DMS 273 (cell line): ENCODE data around the gene ISG15.
"Not testable (repeated sequence)": the region's sequence is repeated elsewhere in the genome, so short reads cannot be mapped to it uniquely, and the experiment has no call there.

ENCODE experiments used
- DNase-seq: peaks from one replicate; lab custom pipeline; 2025; ENCODE audit not compliant: unreplicated experiment; lab: John Stamatoyannopoulos, UW

ISG15 gene

DNA sequence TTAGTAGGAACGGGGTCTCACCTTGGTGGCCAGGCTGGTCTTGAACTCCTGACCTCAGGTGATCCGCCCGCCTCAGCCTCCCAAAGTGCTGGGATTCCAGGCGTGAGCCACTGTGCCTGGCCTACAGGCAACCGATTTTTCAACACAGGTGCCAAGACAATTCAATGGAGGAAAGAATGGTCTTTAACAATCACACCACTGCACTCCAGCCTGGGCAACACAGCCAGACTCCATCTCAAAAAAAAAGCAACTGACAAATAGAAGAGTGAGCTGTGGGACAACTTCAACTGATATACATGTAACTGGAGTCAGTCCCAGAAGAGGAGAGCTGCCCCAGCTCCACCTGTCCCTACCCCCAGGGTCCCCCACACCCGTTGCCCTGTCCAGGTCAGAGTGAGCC is 18.8 kb upstream of the ISG15 start:
- DNase-seq: not testable (repeated sequence)

- no peak for DNase-seq
Measured at GRCh38 chr1:995665-996633, 17.3 kb upstream of the ISG15 start.

DNA sequence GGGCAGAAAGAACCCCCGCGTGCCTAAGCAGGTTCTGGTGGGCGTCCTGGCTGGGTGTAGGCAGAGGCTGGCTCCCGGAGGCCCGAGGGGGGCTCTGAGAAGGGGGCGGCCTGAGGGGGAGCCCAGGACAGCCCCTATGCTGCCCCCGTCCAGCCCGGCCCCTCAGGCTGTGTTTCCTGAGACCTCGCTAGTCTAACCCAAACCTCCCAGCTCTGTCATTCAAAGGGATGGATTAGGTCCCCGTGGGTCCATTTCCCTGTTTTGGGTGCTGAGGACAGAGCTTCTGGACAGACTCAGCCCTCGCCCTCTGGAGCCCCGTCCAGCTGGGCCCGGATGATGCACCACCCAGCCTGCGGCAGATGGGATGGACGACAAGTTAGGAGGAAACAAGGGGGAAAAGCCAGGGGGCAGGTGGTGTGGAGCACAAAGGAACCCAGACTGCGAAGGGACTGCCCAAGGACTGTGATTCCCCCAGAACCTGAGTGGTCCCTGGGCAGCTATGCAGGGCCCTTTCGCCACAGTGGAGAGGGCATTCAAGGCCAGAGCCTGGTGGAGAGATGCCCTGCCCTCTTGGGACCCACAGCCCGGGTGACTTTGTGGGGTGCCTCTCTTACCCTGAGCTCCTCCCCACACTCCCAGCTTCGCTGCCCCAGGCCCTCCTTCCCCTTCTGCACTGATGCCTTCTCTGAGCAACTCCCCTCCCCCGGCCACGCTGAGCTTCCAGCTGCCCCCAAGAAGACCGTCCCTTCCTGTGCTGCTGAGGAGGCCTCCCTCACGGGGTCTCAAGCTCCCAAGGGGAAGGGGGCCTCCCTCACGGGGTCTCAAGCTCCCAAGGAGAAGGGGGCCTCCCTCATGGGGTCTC is 16.2 kb upstream of the ISG15 start:
- peak; percentile 65 for DNase-seq

GRCh38 chr1:997713-997992 is 15.6 kb upstream of the ISG15 start:
- no peak for DNase-seq

DNA sequence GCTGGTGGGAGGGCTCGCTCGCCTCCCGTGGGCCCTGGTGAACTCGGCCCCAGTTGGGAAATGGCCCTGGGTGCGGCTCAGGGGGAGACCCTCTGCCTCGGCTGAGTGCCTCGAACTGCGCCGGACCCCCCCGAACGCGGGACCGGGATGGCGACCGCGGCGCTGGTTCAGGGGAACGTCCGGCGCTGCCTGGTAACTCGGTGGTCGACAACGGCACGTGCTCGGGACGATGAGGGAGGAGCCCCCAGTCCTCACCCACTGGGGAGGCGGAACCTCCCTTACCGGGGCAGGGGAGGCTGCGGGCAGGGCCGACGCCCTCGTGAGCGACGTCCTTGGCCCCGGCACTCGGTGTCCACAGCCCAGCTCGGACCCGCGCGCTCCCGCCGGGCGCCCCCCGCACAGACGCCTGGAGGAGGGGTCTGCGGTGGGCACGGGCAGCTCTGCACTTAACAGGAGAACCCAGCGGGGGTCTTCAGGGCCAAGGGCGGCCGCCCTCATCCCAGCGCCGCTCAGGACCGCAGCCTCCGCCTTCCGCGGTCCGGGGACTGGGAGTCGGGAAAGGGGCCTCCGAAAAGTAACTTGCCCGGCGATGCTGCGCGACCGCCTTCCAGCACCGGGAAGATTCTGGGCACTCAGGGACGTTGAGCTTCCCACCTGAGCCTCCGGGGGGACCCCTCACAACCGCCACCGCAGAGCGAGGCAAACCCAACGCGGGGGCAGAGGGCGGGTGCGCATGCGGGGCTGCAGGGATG is 15.1 kb upstream of the ISG15 start:
- DNase-seq: peak; percentile 78

- no peak for DNase-seq
Measured at GRCh38 chr1:998745-998994, 14.6 kb upstream of the ISG15 start.

- DNase-seq: peak; percentile 92
Measured at GRCh38 chr1:998995-999724, 14.1 kb upstream of the ISG15 start.

DNA sequence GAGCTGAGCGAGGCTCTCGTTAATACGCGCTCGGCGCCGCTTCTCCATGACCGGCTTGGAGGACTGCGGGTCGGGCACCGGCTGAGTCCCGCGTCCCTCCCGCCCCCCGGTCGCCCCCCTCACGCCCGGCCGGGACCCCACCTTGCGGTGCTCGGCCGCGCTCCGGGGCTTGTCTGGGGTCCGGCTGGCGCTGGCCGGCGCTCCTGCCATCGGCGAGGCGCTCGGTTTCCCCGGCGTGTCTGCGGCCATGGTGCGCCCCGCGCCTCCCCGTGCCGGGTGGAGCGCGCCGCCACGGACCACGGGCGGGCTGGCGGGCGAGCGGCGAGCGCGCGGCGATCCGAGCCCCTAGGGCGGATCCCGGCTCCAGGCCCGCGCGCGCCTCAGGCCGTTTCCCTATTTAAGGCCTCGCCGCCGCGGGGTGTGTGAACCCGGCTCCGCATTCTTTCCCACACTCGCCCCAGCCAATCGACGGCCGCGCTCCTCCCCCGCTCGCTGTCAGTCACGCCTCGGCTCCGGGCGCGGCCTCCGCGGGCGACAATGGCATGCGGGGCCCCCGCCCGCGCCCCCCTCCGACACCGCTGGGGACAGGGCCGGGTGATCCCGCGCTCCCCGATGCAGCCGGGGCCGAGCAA is 13.5 kb upstream of the ISG15 start, which contains the start of gene HES4:
HES4 (minus strand) TSS at position 373 of the 632 bp plus-strand sequence; CDS start at position 249, 124 bp downstream.
- peak; percentile 96 for DNase-seq

DNA sequence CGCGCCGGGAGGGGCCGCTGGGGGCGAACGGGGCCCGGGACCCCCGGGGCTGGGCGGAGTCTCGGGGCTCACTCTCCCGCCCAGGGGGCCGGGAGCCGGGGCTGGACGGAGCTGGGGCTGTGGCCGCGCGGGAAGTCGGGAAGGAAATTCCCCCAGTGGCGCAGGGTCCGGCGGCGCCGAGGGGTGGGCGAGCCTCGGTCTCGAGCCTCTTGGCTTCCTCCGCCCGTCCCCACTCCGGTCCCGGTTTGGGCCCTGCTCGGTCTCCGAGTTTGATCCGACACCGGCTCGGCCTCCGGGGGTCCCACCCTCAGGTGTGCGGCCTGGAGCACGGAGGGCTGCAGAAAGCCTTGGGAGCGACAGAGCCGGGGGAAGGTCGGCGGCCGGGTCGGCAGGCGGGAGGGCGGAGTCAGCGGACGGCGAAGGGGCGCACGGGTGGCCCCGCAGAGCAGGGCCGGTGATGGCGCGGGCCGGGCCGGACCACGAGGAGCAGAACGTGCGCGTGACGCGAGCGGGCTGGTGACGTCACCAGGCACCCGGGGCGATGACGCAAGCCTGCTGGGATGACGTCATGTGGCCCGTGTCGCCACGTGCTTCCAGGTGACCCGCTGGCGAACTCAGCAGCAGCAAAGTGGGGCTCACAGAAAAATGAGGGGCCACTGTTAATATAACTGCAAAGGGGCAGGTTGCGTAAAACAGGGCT is 12.8 kb upstream of the ISG15 start:
- peak; percentile 94 for DNase-seq

- peak; percentile 85 for DNase-seq
Measured at GRCh38 chr1:1001057-1001783, 12.1 kb upstream of the ISG15 start.

DNA sequence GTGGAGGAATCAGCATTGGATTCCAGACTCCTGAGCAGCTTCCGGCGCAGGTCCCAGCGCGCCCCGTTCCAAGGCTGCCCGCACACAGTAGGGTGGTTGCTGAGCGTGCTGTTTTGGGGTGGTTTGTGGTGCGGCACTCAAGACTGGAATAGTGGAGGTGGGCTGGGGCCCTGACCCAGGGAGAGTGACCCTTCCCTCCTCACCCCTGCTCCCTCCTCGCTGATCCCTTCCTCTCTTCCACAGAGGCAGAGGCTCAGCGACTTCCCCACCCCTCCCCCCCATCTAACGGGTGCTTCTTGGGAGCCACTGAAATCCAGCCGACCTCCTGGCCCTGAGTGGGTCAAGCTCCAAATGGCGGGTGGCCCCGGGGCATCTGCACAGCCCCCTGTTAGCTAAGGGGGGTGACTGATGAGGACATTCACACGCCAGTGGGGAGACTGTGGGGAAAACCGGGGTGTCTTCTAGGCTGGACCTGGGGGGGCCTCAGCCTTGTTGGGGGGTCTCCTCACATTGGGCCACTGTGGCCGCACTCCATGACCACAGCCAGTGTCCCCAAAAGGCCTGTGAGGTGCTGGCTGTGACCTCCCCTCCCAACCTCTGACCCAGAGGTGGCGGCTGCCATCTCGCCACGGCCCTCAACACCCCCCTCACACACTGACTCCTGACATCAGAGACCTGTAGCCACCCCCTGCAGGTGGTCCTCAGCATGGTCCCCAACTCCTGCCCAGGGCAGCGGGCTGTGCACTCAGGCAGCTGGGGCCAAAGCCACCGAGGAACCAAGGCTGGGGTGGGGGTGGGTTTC is 9.5 kb upstream of the ISG15 start:
- no peak for DNase-seq

DNA sequence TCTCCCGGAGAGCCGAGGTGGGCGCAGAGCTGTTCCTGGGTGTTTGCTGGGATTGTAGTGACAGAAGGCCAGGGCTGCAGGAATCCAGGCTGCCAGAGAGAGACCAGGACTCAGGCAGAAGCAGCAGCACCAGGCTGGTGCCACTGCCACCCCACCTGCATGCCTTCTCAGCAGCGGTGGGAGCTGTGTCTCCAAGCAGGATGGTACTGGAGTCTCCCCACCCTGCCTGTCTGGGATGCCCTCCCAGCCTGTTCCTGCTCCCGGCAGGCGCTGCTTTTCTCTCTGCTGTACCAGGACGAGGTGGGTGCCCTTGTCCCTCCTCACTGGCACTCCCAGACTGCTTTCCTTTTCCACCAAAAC is 8.9 kb upstream of the ISG15 start:
- peak; percentile 62 for DNase-seq

- peak; percentile 68 for DNase-seq
Measured at GRCh38 chr1:1004780-1005697, 8.3 kb upstream of the ISG15 start.

- DNase-seq: no peak
Measured at GRCh38 chr1:1005774-1006304, 7.5 kb upstream of the ISG15 start.

DNA sequence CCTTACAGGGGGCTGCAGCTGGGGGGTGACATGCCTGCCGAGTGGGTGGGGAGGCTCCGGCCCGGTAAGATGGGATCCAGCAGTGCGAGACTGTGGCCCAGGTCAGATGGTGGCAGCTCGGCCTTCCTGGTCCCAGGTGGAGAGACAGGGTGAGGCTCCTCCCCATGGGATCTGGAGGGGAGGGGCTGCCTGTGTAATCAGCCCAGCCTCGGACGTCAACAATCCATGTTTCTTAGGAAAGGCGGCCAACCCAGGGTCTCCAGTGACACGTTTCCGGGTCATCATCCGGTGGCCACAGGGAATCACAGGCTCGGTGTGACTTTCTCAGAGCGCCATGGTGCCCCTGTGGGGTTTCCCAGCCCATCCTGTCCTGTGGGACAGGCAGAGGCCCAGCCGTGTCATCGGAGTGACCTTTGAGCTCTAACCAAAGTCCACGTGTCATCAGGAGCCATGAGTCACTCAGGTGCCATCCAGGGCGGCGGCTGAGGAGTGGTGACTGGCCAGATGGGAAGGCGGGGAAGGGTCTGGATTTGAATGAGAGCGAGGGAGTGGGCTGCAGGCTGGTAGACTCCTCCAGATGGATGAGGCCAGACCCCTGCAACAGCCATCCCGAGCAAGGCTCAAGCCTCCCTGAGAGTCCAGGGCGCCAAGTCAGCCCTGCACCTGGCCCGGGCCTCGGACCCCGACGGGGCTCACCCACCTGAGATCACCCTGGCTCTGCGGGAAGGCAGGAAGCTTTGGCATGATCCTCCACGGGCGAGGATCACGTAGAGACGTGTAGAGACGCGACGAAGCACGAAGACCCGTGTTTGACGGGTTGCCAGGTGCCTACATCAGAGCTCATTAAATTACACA is 6.8 kb upstream of the ISG15 start:
- DNase-seq: no peak

DNA sequence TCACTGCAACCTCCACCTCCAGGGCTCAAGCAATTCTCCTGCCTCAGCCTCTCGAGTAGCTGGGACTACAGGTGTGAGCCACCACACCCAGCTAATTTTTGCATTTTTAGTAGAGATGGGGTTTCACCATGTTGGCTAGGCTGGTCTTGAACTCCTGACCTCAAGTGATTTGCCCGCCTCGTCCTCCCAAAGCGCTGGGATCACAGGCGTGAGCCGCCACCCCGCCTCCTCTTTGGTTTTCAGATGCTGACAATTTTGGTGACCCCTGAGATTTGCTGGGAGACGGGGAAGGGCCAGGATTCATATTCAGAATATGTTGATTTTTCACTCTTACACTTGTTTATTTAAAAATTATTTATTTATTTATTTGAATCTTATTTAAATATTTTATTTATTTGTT is 3.2 kb upstream of the ISG15 start:
- not testable (repeated sequence) for DNase-seq
